GM23338 (cell line): ENCODE data around the gene EIF4EBP3. TPM values are rescaled to one million over a fixed set of nuclear protein-coding genes. Genes with fewer than 3 reads are reported as not detected.

ENCODE experiments used
- ATAC-seq: fragments of 200-7000 bp; cut with Tn5 transposase; 3 replicates; pipeline ENCODE4 v1.9.1; 2020
- DNase-seq: peaks from one replicate; pipeline ENCODE4 v3.0.0-alpha.2; 2015; ENCODE audit warnings: low spot score
- H2AFZ ChIP-seq: fragments of 200-600 bp; sonication (generic); 2 replicates; pipeline ENCODE4 v1.8.0; 2016; ENCODE audit warnings: antibody characterized with exemption, mild to moderate bottlenecking, moderate library complexity
- H3F3A ChIP-seq: fragments of 200-600 bp; sonication (generic); replicated peaks from 2 replicates; pipeline ENCODE4 v1.8.0; 2017; ENCODE audit warnings: antibody characterized with exemption, mixed run types, low read depth
- H3K27ac ChIP-seq: fragments of 200-600 bp; sonication (generic); 2 replicates; pipeline ENCODE4 v1.6.1; 2016; ENCODE audit warnings: low read depth
- H3K27me3 ChIP-seq: fragments of 200-600 bp; sonication (generic); 2 replicates; pipeline ENCODE4 v1.8.0; 2016; ENCODE audit warnings: mild to moderate bottlenecking, mixed run types, moderate library complexity; ENCODE audit not compliant: insufficient read depth
- H3K36me3 ChIP-seq: fragments of 200-600 bp; sonication (generic); 2 replicates; pipeline ENCODE4 v1.8.0; 2016; ENCODE audit warnings: mild to moderate bottlenecking; ENCODE audit not compliant: insufficient read depth
- H3K4me1 ChIP-seq: fragments of 200-600 bp; sonication (generic); 2 replicates; pipeline ENCODE4 v1.8.0; 2016; ENCODE audit warnings: mild to moderate bottlenecking, moderate library complexity; ENCODE audit not compliant: insufficient read depth
- H3K4me2 ChIP-seq: fragments of 200-600 bp; sonication (generic); 2 replicates; pipeline ENCODE4 v1.7.1; 2017; ENCODE audit warnings: mixed run types
- H3K4me3 ChIP-seq: fragments of 200-600 bp; sonication (generic); 2 replicates; pipeline ENCODE4 v1.6.1; 2016; ENCODE audit warnings: mixed run types
- H3K79me2 ChIP-seq: fragments of 200-600 bp; sonication (generic); replicated peaks from 2 replicates; pipeline ENCODE4 v1.8.0; 2017; ENCODE audit warnings: mild to moderate bottlenecking; ENCODE audit not compliant: insufficient read depth
- H3K9me2 ChIP-seq: fragments of 200-600 bp; sonication (generic); 2 replicates; pipeline ENCODE4 v1.8.0; 2017; ENCODE audit not compliant: insufficient read depth
- H4K20me1 ChIP-seq: fragments of 200-600 bp; sonication (generic); replicated peaks from 2 replicates; pipeline ENCODE4 v1.8.0; 2017; ENCODE audit warnings: mild to moderate bottlenecking; ENCODE audit not compliant: insufficient read depth
- H3K27ac Mint-ChIP-seq: 2 replicates; pipeline ENCODE4 v1.8.0; 2020; ENCODE audit warnings: inconsistent platforms, mild to moderate bottlenecking, moderate library complexity, mixed read lengths
- H3K27me3 Mint-ChIP-seq: 3 replicates; pipeline ENCODE4 v1.8.0; 2022; ENCODE audit warnings: low read depth, mild to moderate bottlenecking, moderate library complexity, mixed read lengths, inconsistent platforms; ENCODE audit not compliant: insufficient read depth, poor library complexity
- H3K36me3 Mint-ChIP-seq: 3 replicates; pipeline ENCODE4 v1.8.0; 2021; ENCODE audit warnings: low read depth, mild to moderate bottlenecking, inconsistent platforms, moderate library complexity, mixed read lengths
- H3K4me1 Mint-ChIP-seq: 3 replicates; pipeline ENCODE4 v1.8.0; 2020; ENCODE audit warnings: mild to moderate bottlenecking, inconsistent platforms, mixed read lengths
- H3K4me3 Mint-ChIP-seq: 3 replicates; pipeline ENCODE4 v1.8.0; 2021; ENCODE audit warnings: moderate library complexity, mild to moderate bottlenecking, inconsistent platforms, mixed read lengths
- H3K9me3 Mint-ChIP-seq: 3 replicates; pipeline ENCODE4 v1.8.0; 2020; ENCODE audit warnings: moderate library complexity, mild to moderate bottlenecking, inconsistent platforms, mixed read lengths
- CREB1 ChIP-seq: fragments of 250-450 bp; sonication (Bioruptor Pico); IDR thresholded peaks from 2 replicates; pipeline ENCODE4 v1.5.0; 2020; ENCODE audit warnings: low read depth, mild to moderate bottlenecking, moderate library complexity
- EZH2 ChIP-seq: fragments of 200-600 bp; sonication (generic); IDR thresholded peaks from one replicate; pipeline ENCODE4 v1.8.0; 2017; ENCODE audit warnings: antibody characterized with exemption, mild to moderate bottlenecking, low read depth; ENCODE audit not compliant: unreplicated experiment
- EZH2phosphoT487 ChIP-seq: fragments of 200-600 bp; sonication (generic); IDR thresholded peaks from one replicate; pipeline ENCODE4 v1.8.1; 2018; ENCODE audit warnings: antibody characterized with exemption; ENCODE audit not compliant: unreplicated experiment
- JUNB ChIP-seq: IDR thresholded peaks from one replicate; pipeline ENCODE4 v1.6.1; 2016; ENCODE audit warnings: antibody characterized with exemption; ENCODE audit not compliant: unreplicated experiment
- NANOG ChIP-seq: IDR thresholded peaks from 2 replicates; pipeline ENCODE4 v1.6.1; 2016; ENCODE audit warnings: antibody characterized with exemption, borderline replicate concordance
- POLR2AphosphoS5 ChIP-seq: IDR thresholded peaks from 2 replicates; pipeline ENCODE4 v1.6.1; 2016; ENCODE audit warnings: antibody characterized with exemption, low read depth
- REST ChIP-seq: IDR thresholded peaks from one replicate; pipeline ENCODE4 v1.6.1; 2018; ENCODE audit warnings: antibody characterized with exemption; ENCODE audit not compliant: unreplicated experiment
- STAT1 ChIP-seq: IDR thresholded peaks from one replicate; pipeline ENCODE4 v1.6.1; 2016; ENCODE audit warnings: antibody characterized with exemption; ENCODE audit not compliant: unreplicated experiment
- ZNF114 ChIP-seq: fragments of 250-450 bp; sonication (Bioruptor Pico); IDR thresholded peaks from 2 replicates; pipeline ENCODE4 v1.5.0; 2020; ENCODE audit warnings: mild to moderate bottlenecking, moderate library complexity
- ZNF331 ChIP-seq: fragments of 250-450 bp; sonication (Bioruptor Pico); IDR thresholded peaks from 2 replicates; pipeline ENCODE4 v1.5.0; 2020; ENCODE audit warnings: low read depth, mild to moderate bottlenecking, moderate library complexity
- polyA plus RNA-seq: library from polyadenylated mRNA; unstranded; fragments of >200 nt; fragmentation: Nextera tagmentation; extraction: Ambion mirVana; gene quantifications from 2 replicates; pipeline ENCODE4 v1.2.1, GENCODE V29; 2016
- total RNA-seq: library from RNA; depleted of rRNA; stranded (reverse); fragments of >200 nt; shearing (Covaris generic); gene quantifications from 2 replicates; pipeline ENCODE4 v1.2.3, GENCODE V29; 2014
- TF ChIP-seq, protein P1 (sequence below): IDR thresholded peaks from 2 replicates; pipeline ENCODE4 v1.6.1; 2016; ENCODE audit warnings: antibody characterized with exemption
- TF ChIP-seq, protein P2 (sequence below), 2 experiments: fragments of 200-600 bp in 1 of 2; sonication (generic) in 1 of 2; conservative IDR thresholded peaks; 2 replicates each; pipeline versions ENCODE4 v1.5.1 to v1.6.1; 2016 to 2017; ENCODE audit warnings: antibody characterized with exemption in 2 of 2, low read depth in 2 of 2, mild to moderate bottlenecking in 2 of 2, moderate library complexity in 1 of 2
- TF ChIP-seq, protein P3 (sequence below): fragments of 250-450 bp; sonication (Bioruptor Pico); IDR thresholded peaks from 2 replicates; pipeline ENCODE4 v1.5.0; 2020; ENCODE audit warnings: mild to moderate bottlenecking, moderate library complexity

EIF4EBP3 gene
- total and polyA plus RNA-seq, 2 experiments from 2014 or later, result 2.4 to 21.5 TPM

DNA sequence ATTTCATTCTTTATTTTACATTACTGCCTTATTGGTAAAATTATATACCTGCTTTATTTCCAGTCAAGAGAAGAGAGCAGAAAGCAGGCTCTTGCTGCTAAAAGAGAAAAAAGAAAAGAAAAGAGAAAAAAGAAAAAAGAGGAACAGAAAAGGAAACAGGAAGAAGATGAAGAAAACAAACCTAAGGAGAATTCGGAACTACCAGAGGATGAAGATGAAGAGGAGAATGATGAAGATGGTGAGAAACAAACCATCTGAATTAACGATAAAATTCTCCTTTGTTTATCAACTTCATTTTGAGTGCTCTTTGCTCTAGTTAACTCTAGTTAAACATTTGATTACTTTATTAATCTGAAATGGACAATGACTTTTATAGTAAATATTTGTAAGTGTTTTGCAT lies 23.5 kb upstream of the EIF4EBP3 start:
- no peak overlapping the region for H3K4me2 ChIP-seq
- no peak overlapping the region for H3K4me3 ChIP-seq
- Mint-ChIP-seq H3K9me3 (no peaks in the 10 kb centered on the region; the same call in 2 of the 3 replicates), H3K27ac (no peak overlapping the region), H3K4me3 (no peak overlapping the region), H3K4me1 (no peaks in the 10 kb centered on the region), H3K27me3 (no peaks in the 10 kb centered on the region), H3K36me3 (peaks cover 41% of the 10 kb centered on the region)
- H3K27ac ChIP-seq, result no peak overlapping the region
- DNase-seq, result no peak
- no peaks in the 10 kb centered on the region for H3K27me3 ChIP-seq
- TF ChIP-seq, protein P1, sequence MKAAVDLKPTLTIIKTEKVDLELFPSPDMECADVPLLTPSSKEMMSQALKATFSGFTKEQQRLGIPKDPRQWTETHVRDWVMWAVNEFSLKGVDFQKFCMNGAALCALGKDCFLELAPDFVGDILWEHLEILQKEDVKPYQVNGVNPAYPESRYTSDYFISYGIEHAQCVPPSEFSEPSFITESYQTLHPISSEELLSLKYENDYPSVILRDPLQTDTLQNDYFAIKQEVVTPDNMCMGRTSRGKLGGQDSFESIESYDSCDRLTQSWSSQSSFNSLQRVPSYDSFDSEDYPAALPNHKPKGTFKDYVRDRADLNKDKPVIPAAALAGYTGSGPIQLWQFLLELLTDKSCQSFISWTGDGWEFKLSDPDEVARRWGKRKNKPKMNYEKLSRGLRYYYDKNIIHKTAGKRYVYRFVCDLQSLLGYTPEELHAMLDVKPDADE, result no peak
- TF ChIP-seq CREB1 (CRISPR knock-in tag), result no peak
- no peak for TF ChIP-seq JUNB
- TF ChIP-seq EZH2, result no peak
- no peak for TF ChIP-seq ZNF114 (CRISPR knock-in tag)
- TF ChIP-seq POLR2AphosphoS5, result no peak
- TF ChIP-seq STAT1, result no peak
- no peak for TF ChIP-seq EZH2phosphoT487
- TF ChIP-seq, protein P2, sequence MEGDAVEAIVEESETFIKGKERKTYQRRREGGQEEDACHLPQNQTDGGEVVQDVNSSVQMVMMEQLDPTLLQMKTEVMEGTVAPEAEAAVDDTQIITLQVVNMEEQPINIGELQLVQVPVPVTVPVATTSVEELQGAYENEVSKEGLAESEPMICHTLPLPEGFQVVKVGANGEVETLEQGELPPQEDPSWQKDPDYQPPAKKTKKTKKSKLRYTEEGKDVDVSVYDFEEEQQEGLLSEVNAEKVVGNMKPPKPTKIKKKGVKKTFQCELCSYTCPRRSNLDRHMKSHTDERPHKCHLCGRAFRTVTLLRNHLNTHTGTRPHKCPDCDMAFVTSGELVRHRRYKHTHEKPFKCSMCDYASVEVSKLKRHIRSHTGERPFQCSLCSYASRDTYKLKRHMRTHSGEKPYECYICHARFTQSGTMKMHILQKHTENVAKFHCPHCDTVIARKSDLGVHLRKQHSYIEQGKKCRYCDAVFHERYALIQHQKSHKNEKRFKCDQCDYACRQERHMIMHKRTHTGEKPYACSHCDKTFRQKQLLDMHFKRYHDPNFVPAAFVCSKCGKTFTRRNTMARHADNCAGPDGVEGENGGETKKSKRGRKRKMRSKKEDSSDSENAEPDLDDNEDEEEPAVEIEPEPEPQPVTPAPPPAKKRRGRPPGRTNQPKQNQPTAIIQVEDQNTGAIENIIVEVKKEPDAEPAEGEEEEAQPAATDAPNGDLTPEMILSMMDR (conservative IDR thresholded peaks at IDR 0.05; ENCODE audit: low read depth in 2 of 2), result no peak
- no peak for TF ChIP-seq REST
- TF ChIP-seq ZNF331, result no peak
- TF ChIP-seq, protein P3, sequence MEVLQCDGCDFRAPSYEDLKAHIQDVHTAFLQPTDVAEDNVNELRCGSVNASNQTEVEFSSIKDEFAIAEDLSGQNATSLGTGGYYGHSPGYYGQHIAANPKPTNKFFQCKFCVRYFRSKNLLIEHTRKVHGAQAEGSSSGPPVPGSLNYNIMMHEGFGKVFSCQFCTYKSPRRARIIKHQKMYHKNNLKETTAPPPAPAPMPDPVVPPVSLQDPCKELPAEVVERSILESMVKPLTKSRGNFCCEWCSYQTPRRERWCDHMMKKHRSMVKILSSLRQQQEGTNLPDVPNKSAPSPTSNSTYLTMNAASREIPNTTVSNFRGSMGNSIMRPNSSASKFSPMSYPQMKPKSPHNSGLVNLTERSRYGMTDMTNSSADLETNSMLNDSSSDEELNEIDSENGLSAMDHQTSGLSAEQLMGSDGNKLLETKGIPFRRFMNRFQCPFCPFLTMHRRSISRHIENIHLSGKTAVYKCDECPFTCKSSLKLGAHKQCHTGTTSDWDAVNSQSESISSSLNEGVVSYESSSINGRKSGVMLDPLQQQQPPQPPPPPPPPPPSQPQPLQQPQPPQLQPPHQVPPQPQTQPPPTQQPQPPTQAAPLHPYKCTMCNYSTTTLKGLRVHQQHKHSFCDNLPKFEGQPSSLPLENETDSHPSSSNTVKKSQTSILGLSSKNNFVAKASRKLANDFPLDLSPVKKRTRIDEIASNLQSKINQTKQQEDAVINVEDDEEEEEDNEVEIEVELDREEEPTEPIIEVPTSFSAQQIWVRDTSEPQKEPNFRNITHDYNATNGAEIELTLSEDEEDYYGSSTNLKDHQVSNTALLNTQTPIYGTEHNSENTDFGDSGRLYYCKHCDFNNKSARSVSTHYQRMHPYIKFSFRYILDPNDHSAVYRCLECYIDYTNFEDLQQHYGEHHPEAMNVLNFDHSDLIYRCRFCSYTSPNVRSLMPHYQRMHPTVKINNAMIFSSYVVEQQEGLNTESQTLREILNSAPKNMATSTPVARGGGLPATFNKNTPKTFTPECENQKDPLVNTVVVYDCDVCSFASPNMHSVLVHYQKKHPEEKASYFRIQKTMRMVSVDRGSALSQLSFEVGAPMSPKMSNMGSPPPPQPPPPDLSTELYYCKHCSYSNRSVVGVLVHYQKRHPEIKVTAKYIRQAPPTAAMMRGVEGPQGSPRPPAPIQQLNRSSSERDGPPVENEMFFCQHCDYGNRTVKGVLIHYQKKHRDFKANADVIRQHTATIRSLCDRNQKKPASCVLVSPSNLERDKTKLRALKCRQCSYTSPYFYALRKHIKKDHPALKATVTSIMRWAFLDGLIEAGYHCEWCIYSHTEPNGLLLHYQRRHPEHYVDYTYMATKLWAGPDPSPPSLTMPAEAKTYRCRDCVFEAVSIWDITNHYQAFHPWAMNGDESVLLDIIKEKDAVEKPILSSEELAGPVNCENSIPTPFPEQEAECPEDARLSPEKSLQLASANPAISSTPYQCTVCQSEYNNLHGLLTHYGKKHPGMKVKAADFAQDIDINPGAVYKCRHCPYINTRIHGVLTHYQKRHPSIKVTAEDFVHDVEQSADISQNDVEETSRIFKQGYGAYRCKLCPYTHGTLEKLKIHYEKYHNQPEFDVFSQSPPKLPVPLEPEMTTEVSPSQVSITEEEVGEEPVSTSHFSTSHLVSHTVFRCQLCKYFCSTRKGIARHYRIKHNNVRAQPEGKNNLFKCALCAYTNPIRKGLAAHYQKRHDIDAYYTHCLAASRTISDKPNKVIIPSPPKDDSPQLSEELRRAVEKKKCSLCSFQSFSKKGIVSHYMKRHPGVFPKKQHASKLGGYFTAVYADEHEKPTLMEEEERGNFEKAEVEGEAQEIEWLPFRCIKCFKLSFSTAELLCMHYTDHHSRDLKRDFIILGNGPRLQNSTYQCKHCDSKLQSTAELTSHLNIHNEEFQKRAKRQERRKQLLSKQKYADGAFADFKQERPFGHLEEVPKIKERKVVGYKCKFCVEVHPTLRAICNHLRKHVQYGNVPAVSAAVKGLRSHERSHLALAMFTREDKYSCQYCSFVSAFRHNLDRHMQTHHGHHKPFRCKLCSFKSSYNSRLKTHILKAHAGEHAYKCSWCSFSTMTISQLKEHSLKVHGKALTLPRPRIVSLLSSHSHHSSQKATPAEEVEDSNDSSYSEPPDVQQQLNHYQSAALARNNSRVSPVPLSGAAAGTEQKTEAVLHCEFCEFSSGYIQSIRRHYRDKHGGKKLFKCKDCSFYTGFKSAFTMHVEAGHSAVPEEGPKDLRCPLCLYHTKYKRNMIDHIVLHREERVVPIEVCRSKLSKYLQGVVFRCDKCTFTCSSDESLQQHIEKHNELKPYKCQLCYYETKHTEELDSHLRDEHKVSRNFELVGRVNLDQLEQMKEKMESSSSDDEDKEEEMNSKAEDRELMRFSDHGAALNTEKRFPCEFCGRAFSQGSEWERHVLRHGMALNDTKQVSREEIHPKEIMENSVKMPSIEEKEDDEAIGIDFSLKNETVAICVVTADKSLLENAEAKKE (CRISPR knock-in tag), result no peak
- TF ChIP-seq NANOG, result no peak
- no peak overlapping the region for H2AFZ ChIP-seq
- H3K4me1 ChIP-seq, result no peaks in the 10 kb centered on the region
- H3K36me3 ChIP-seq, result peaks cover 46% of the 10 kb centered on the region; the same call in 1 of the 2 replicates
- no peaks in the 10 kb centered on the region for H3K9me2 ChIP-seq
- H3K79me2 ChIP-seq, result no peaks in the 10 kb centered on the region
- no peak for ATAC-seq
- H4K20me1 ChIP-seq, result no peaks in the 10 kb centered on the region
- H3F3A ChIP-seq, result no peaks in the 10 kb centered on the region
